Measurements from ENCODE around the gene SEZ6L.

Gene SEZ6L

GRCh38 chr22:26162926-26163325 is 6.3 kb upstream of the SEZ6L start:
- DNase-seq (no peak), ATAC-seq (replicated peaks) (no peak)
- Mint-ChIP-seq H3K4me3 (no peak overlapping the region), H3K27ac (no peak overlapping the region), H3K36me3 (ENCODE audit: insufficient read depth) (no peaks in the 10 kb centered on the region), H3K27me3 (peaks cover 49 to 87% of the 10 kb centered on the region in 2 donors), H3K9me3 (no peaks in the 10 kb centered on the region), H3K4me1 (ENCODE audit: low read depth in 2 of 2) (no peaks in the 10 kb centered on the region)

GRCh38 chr22:26164174-26164573 is 5.1 kb upstream of the SEZ6L start:
- H3K27me3 Mint-ChIP-seq, result peaks cover 57 to 92% of the 10 kb centered on the region in 2 donors
- DNase-seq, result no peak
- H3K9me3 Mint-ChIP-seq, result no peaks in the 10 kb centered on the region
- no peak overlapping the region for H3K4me3 Mint-ChIP-seq
- H3K4me1 Mint-ChIP-seq (ENCODE audit: low read depth in 2 of 2), result peaks cover 0 to 4% of the 10 kb centered on the region in 2 donors
- no peak overlapping the region for H3K27ac Mint-ChIP-seq
- H3K36me3 Mint-ChIP-seq (ENCODE audit: insufficient read depth), result no peaks in the 10 kb centered on the region
- no peak for ATAC-seq (replicated peaks)

GRCh38 chr22:26168330-26168851 is 871 bp upstream of the SEZ6L start:
- peaks cover 0 to 4% of the 10 kb centered on the region in 2 donors for H3K4me1 Mint-ChIP-seq (ENCODE audit: low read depth in 2 of 2)
- H3K27me3 Mint-ChIP-seq, result peaks cover 60 to 84% of the 10 kb centered on the region in 2 donors
- H3K4me3 Mint-ChIP-seq, result peak overlapping the region in 1 of 2 donors; percentile 1
- ATAC-seq (replicated peaks), result no peak
- no peaks in the 10 kb centered on the region for H3K36me3 Mint-ChIP-seq (ENCODE audit: insufficient read depth)
- no peak for DNase-seq
- H3K9me3 Mint-ChIP-seq, result no peaks in the 10 kb centered on the region
- H3K27ac Mint-ChIP-seq, result no peak overlapping the region

- Mint-ChIP-seq H3K36me3 (ENCODE audit: insufficient read depth) (no peaks in the 10 kb centered on the region), H3K27me3 (peaks cover 62 to 89% of the 10 kb centered on the region in 2 donors), H3K4me1 (ENCODE audit: low read depth in 2 of 2) (peaks cover 0 to 4% of the 10 kb centered on the region in 2 donors), H3K4me3 (peak overlapping the region in 1 of 2 donors; percentile 1), H3K27ac (no peak overlapping the region), H3K9me3 (no peaks in the 10 kb centered on the region)
- ATAC-seq (replicated peaks), result no peak
- DNase-seq, result no peak
These were observed 335 bp upstream of the SEZ6L start for GRCh38 chr22:26168939-26169314.

- Mint-ChIP-seq H3K27ac (no peak overlapping the region), H3K9me3 (no peaks in the 10 kb centered on the region), H3K4me1 (ENCODE audit: low read depth in 2 of 2) (peaks cover 0 to 4% of the 10 kb centered on the region in 2 donors), H3K4me3 (no peak overlapping the region), H3K27me3 (peaks cover 71 to 88% of the 10 kb centered on the region in 2 donors), H3K36me3 (ENCODE audit: insufficient read depth) (no peaks in the 10 kb centered on the region)
- DNase-seq, result no peak
- no peak for ATAC-seq (replicated peaks)
These were observed 840 bp downstream of the SEZ6L start for GRCh38 chr22:26170112-26170492.

- Mint-ChIP-seq H3K9me3 (no peaks in the 10 kb centered on the region), H3K4me1 (ENCODE audit: low read depth in 2 of 2) (peaks cover 0 to 4% of the 10 kb centered on the region in 2 donors), H3K36me3 (ENCODE audit: insufficient read depth) (no peaks in the 10 kb centered on the region), H3K4me3 (no peak overlapping the region), H3K27me3 (peaks cover 62 to 79% of the 10 kb centered on the region in 2 donors), H3K27ac (no peak overlapping the region)
- ATAC-seq (replicated peaks) (no peak), DNase-seq (no peak)
These were observed 1.7 kb downstream of the SEZ6L start for GRCh38 chr22:26170795-26171580.

GRCh38 chr22:26172389-26172990 is 3.2 kb downstream of the SEZ6L start:
- H3K4me3 Mint-ChIP-seq, result no peak overlapping the region
- no peak overlapping the region for H3K27ac Mint-ChIP-seq
- no peaks in the 10 kb centered on the region for H3K36me3 Mint-ChIP-seq (ENCODE audit: insufficient read depth)
- ATAC-seq (replicated peaks) (no peak), DNase-seq (peak in 1 of 3 experiments; percentile 1)
- peaks cover 0 to 4% of the 10 kb centered on the region in 2 donors for H3K4me1 Mint-ChIP-seq (ENCODE audit: low read depth in 2 of 2)
- H3K27me3 Mint-ChIP-seq, result peaks cover 55 to 64% of the 10 kb centered on the region in 2 donors
- no peaks in the 10 kb centered on the region for H3K9me3 Mint-ChIP-seq

GRCh38 chr22:26174280-26174679 is 5.0 kb downstream of the SEZ6L start:
- H3K4me3 Mint-ChIP-seq, result no peak overlapping the region
- H3K27me3 Mint-ChIP-seq, result peaks cover 39 to 60% of the 10 kb centered on the region in 2 donors
- DNase-seq (no peak), ATAC-seq (replicated peaks) (no peak)
- H3K36me3 Mint-ChIP-seq (ENCODE audit: insufficient read depth), result no peaks in the 10 kb centered on the region
- no peaks in the 10 kb centered on the region for H3K4me1 Mint-ChIP-seq (ENCODE audit: low read depth in 2 of 2)
- H3K9me3 Mint-ChIP-seq, result no peaks in the 10 kb centered on the region
- H3K27ac Mint-ChIP-seq, result no peak overlapping the region

GRCh38 chr22:26182723-26183122 is 13.5 kb downstream of the SEZ6L start:
- DNase-seq, result no peak
- Mint-ChIP-seq H3K4me3 (no peak overlapping the region), H3K27me3 (peaks cover 27 to 56% of the 10 kb centered on the region in 2 donors), H3K27ac (no peak overlapping the region), H3K9me3 (peaks cover 0 to 2% of the 10 kb centered on the region in 2 donors), H3K4me1 (ENCODE audit: low read depth in 2 of 2) (no peaks in the 10 kb centered on the region), H3K36me3 (ENCODE audit: insufficient read depth) (no peaks in the 10 kb centered on the region)
- ATAC-seq (replicated peaks), result no peak

GRCh38 chr22:26185190-26185589 is 15.9 kb downstream of the SEZ6L start:
- no peak for ATAC-seq (replicated peaks)
- Mint-ChIP-seq H3K9me3 (no peaks in the 10 kb centered on the region), H3K27me3 (peaks cover 26 to 41% of the 10 kb centered on the region in 2 donors), H3K4me3 (no peak overlapping the region), H3K27ac (no peak overlapping the region), H3K4me1 (ENCODE audit: low read depth in 2 of 2) (no peaks in the 10 kb centered on the region), H3K36me3 (ENCODE audit: insufficient read depth) (no peaks in the 10 kb centered on the region)
- no peak for DNase-seq

- peaks cover 18 to 26% of the 10 kb centered on the region in 2 donors for H3K27me3 Mint-ChIP-seq
- H3K9me3 Mint-ChIP-seq, result no peaks in the 10 kb centered on the region
- H3K27ac Mint-ChIP-seq, result no peak overlapping the region
- H3K36me3 Mint-ChIP-seq (ENCODE audit: insufficient read depth), result no peaks in the 10 kb centered on the region
- no peak overlapping the region for H3K4me3 Mint-ChIP-seq
- no peak for DNase-seq
- ATAC-seq (replicated peaks), result no peak
- H3K4me1 Mint-ChIP-seq (ENCODE audit: low read depth in 2 of 2), result no peaks in the 10 kb centered on the region
These were observed 19.1 kb downstream of the SEZ6L start for GRCh38 chr22:26188341-26188740.

- H3K27ac Mint-ChIP-seq, result no peak overlapping the region
- H3K4me1 Mint-ChIP-seq (ENCODE audit: low read depth in 2 of 2), result no peaks in the 10 kb centered on the region
- DNase-seq (no peak), ATAC-seq (replicated peaks) (no peak)
- H3K4me3 Mint-ChIP-seq, result no peak overlapping the region
- H3K27me3 Mint-ChIP-seq, result peaks cover 27 to 39% of the 10 kb centered on the region in 2 donors
- H3K36me3 Mint-ChIP-seq (ENCODE audit: insufficient read depth), result no peaks in the 10 kb centered on the region
- H3K9me3 Mint-ChIP-seq, result no peaks in the 10 kb centered on the region
These were observed 25.1 kb downstream of the SEZ6L start for GRCh38 chr22:26194313-26194712.

GRCh38 chr22:26194877-26195276 is 25.6 kb downstream of the SEZ6L start:
- Mint-ChIP-seq H3K4me1 (ENCODE audit: low read depth in 2 of 2) (no peaks in the 10 kb centered on the region), H3K27me3 (peaks cover 27 to 39% of the 10 kb centered on the region in 2 donors), H3K4me3 (no peak overlapping the region), H3K27ac (no peak overlapping the region), H3K36me3 (ENCODE audit: insufficient read depth) (no peaks in the 10 kb centered on the region), H3K9me3 (no peaks in the 10 kb centered on the region)
- ATAC-seq (replicated peaks) (no peak), DNase-seq (no peak)

GRCh38 chr22:26196657-26197056 is 27.4 kb downstream of the SEZ6L start:
- DNase-seq, result no peak
- H3K36me3 Mint-ChIP-seq (ENCODE audit: insufficient read depth), result no peaks in the 10 kb centered on the region
- H3K27ac Mint-ChIP-seq, result no peak overlapping the region
- ATAC-seq (replicated peaks), result no peak
- no peaks in the 10 kb centered on the region for H3K4me1 Mint-ChIP-seq (ENCODE audit: low read depth in 2 of 2)
- H3K4me3 Mint-ChIP-seq, result no peak overlapping the region
- H3K27me3 Mint-ChIP-seq, result peaks cover 37 to 50% of the 10 kb centered on the region in 2 donors
- no peaks in the 10 kb centered on the region for H3K9me3 Mint-ChIP-seq

All from effector memory CD8-positive, alpha-beta T cell (primary cell).